PC-3 (cell line): ENCODE data around the gene CSMD2. TPM values are rescaled to one million over a fixed set of nuclear protein-coding genes. Genes with fewer than 3 reads are reported as not detected.

Experiments used
- ATAC-seq: fragments of 200-7000 bp; cut with Tn5 transposase; 2 replicates; pipeline ENCODE4 v1.9.1; 2020; ENCODE audit warnings: mild to moderate bottlenecking, moderate library complexity
- BruUV-seq: library from RNA; stranded (reverse); fragments of 400-500 nt; replicated peaks from 2 replicates; lab custom pipeline; 2021; lab: Mats Ljungman, UMichigan
- CTCF ChIA-PET: fragments of 300-600 bp; sonication (Branson Sonifier 250); formaldehyde crosslinking; loops from one replicate; lab custom pipeline; 2022; ENCODE audit warnings: antibody characterized with exemption; lab: Charles Lee
- POLR2A ChIA-PET: fragments of 300-600 bp; sonication (Branson Sonifier 250); formaldehyde crosslinking; loops from one replicate; lab custom pipeline; 2022; ENCODE audit warnings: antibody characterized with exemption; ENCODE audit not compliant: unreplicated experiment; lab: Charles Lee
- DNase-seq: peaks from one replicate; pipeline ENCODE4 v3.0.0-alpha.2; 2015
- H2AFZ ChIP-seq: fragments of 300-600 bp; sonication (generic); 2 replicates; pipeline ENCODE4 v1.6.0; 2016; ENCODE audit warnings: antibody characterized with exemption, low read length
- H3F3A ChIP-seq: fragments of 300-600 bp; sonication (generic); one replicate; pipeline ENCODE4 v1.6.0; 2017; ENCODE audit warnings: antibody characterized with exemption, low read length, control low read depth, mild to moderate bottlenecking; ENCODE audit not compliant: unreplicated experiment
- H3K27ac ChIP-seq: fragments of 300-600 bp; sonication (generic); 2 replicates; pipeline ENCODE4 v1.5.1; 2016; ENCODE audit warnings: mild to moderate bottlenecking, low read length
- H3K27me3 ChIP-seq: fragments of 300-600 bp; sonication (generic); 2 replicates; pipeline ENCODE4 v1.6.1; 2016; ENCODE audit warnings: low read length, mixed read lengths
- H3K36me3 ChIP-seq: fragments of 300-600 bp; sonication (generic); 2 replicates; pipeline ENCODE4 v1.6.1; 2016; ENCODE audit warnings: low read depth, mixed run types, low read length, mixed read lengths
- H3K4me1 ChIP-seq: fragments of 300-600 bp; sonication (generic); 2 replicates; pipeline ENCODE4 v1.5.1; 2016; ENCODE audit warnings: low read length; ENCODE audit not compliant: insufficient read depth
- H3K4me2 ChIP-seq: fragments of 300-600 bp; sonication (generic); 2 replicates; pipeline ENCODE4 v1.6.0; 2016; ENCODE audit warnings: low read length
- H3K4me3 ChIP-seq: fragments of 300-600 bp; sonication (generic); 2 replicates; pipeline ENCODE4 v1.5.1; 2016; ENCODE audit warnings: mild to moderate bottlenecking, low read length, mixed read lengths
- H3K79me2 ChIP-seq: fragments of 300-600 bp; sonication (generic); 2 replicates; pipeline ENCODE4 v1.6.1; 2017; ENCODE audit warnings: low read length, mixed read lengths
- H3K9ac ChIP-seq: fragments of 300-600 bp; sonication (generic); 2 replicates; pipeline ENCODE4 v1.6.0; 2016; ENCODE audit warnings: mild to moderate bottlenecking, low read length
- H3K9me2 ChIP-seq: fragments of 300-600 bp; sonication (generic); replicated peaks from 2 replicates; pipeline ENCODE4 v1.6.1; 2016; ENCODE audit warnings: mixed run types, low read length, mixed read lengths
- H3K9me3 ChIP-seq: fragments of 300-600 bp; sonication (generic); 2 replicates; pipeline ENCODE4 v1.6.1; 2016; ENCODE audit warnings: low read length, mixed read lengths
- H4K20me1 ChIP-seq: fragments of 300-600 bp; sonication (generic); 2 replicates; pipeline ENCODE4 v1.6.1; 2016; ENCODE audit warnings: low read length, mixed read lengths
- CTCF ChIP-seq: fragments of 300-600 bp; sonication (generic); conservative IDR thresholded peaks from 2 replicates; pipeline ENCODE4 v1.5.1; 2017; ENCODE audit warnings: antibody characterized with exemption, low read depth, mild to moderate bottlenecking, low read length
- EZH2 ChIP-seq: fragments of 300-600 bp; sonication (generic); IDR thresholded peaks from one replicate; pipeline ENCODE4 v1.6.1; 2017; ENCODE audit warnings: antibody characterized with exemption, mild to moderate bottlenecking, low read length; ENCODE audit not compliant: unreplicated experiment
- EZH2phosphoT487 ChIP-seq: fragments of 300-600 bp; sonication (generic); IDR thresholded peaks from 2 replicates; pipeline ENCODE4 v1.6.1; 2018; ENCODE audit warnings: mild to moderate bottlenecking, antibody characterized with exemption, low read length, borderline replicate concordance
- intact Hi-C: fragments of 100-400 bp; cut with micrococcal nuclease; formaldehyde crosslinking; loops from 2 replicates; pipeline ENCODE4 v1.9.0; 2023
- total RNA-seq: library from RNA; depleted of rRNA; stranded (reverse); fragments of >200 nt; gene quantifications from 2 replicates; pipeline ENCODE4 v1.2.3, GENCODE V29; 2014

Gene CSMD2
- total RNA-seq, 1 experiment from 2014 or later = not detected

- H3K27ac ChIP-seq = no peak overlapping the region
- no peaks in the 10 kb centered on the region for H4K20me1 ChIP-seq
- ATAC-seq = no peak
- intact Hi-C loops = loop anchor here (10.0 kb wide), 1 partner anchor 254 kb away; no protein-coding TSS in a partner anchor
- H3K9ac ChIP-seq = no peak overlapping the region
- H3K4me1 ChIP-seq = no peaks in the 10 kb centered on the region
- no peaks in the 10 kb centered on the region for H3K36me3 ChIP-seq
- H3K9me2 ChIP-seq = no peaks in the 10 kb centered on the region
- H3K27me3 ChIP-seq = peaks cover 93% of the 10 kb centered on the region
- ChIA-PET POLR2A (no interaction called here), CTCF (no interaction called here)
- DNase-seq = no peak
- TF ChIP-seq EZH2 (no peak), EZH2phosphoT487 (no peak), CTCF (no peak)
- H2AFZ ChIP-seq = no peak overlapping the region
- H3K79me2 ChIP-seq = no peaks in the 10 kb centered on the region
- H3F3A ChIP-seq = no peaks in the 10 kb centered on the region
- no TSS peak for BruUV-seq
- H3K4me3 ChIP-seq = no peak overlapping the region
- no peak overlapping the region for H3K4me2 ChIP-seq
- H3K9me3 ChIP-seq = no peaks in the 10 kb centered on the region
Observed at GRCh38 chr1:33618636-33619035, 546.4 kb downstream of the CSMD2 start.

GRCh38 chr1:33617451-33617850 lies 547.6 kb downstream of the CSMD2 start:
- no TSS peak for BruUV-seq
- H3K9ac ChIP-seq = no peak overlapping the region
- no peaks in the 10 kb centered on the region for H3K9me2 ChIP-seq
- no peak overlapping the region for H2AFZ ChIP-seq
- no peaks in the 10 kb centered on the region for H3K79me2 ChIP-seq
- no peaks in the 10 kb centered on the region for H3K36me3 ChIP-seq
- no peaks in the 10 kb centered on the region for H3K4me1 ChIP-seq
- no peaks in the 10 kb centered on the region for H3K9me3 ChIP-seq
- H3F3A ChIP-seq = no peaks in the 10 kb centered on the region
- DNase-seq = no peak
- no peak overlapping the region for H3K4me3 ChIP-seq
- CTCF ChIA-PET = no interaction called here
- no peak for ATAC-seq
- no peak overlapping the region for H3K27ac ChIP-seq
- no peaks in the 10 kb centered on the region for H4K20me1 ChIP-seq
- TF ChIP-seq EZH2phosphoT487 = no peak
- no peak for TF ChIP-seq CTCF
- TF ChIP-seq EZH2 = no peak
- intact Hi-C loops = loop anchor here (10.0 kb wide), 1 partner anchor 253 kb away; no protein-coding TSS in a partner anchor
- H3K27me3 ChIP-seq = peaks cover 87% of the 10 kb centered on the region
- POLR2A ChIA-PET = no interaction called here
- H3K4me2 ChIP-seq = no peak overlapping the region

- Histone ChIP-seq H3K4me2 (no peak overlapping the region), H3K36me3 (no peaks in the 10 kb centered on the region), H3K9me2 (no peaks in the 10 kb centered on the region), H3K9ac (no peak overlapping the region), H2AFZ (no peak overlapping the region), H4K20me1 (no peaks in the 10 kb centered on the region), H3K9me3 (no peaks in the 10 kb centered on the region), H3K4me1 (no peaks in the 10 kb centered on the region), H3K4me3 (no peak overlapping the region), H3K79me2 (no peaks in the 10 kb centered on the region), H3F3A (no peaks in the 10 kb centered on the region), H3K27me3 (peaks cover 81% of the 10 kb centered on the region), H3K27ac (no peak overlapping the region)
- BruUV-seq = no TSS peak
- DNase-seq (no peak), ATAC-seq (no peak)
- ChIA-PET POLR2A (no interaction called here), CTCF (no interaction called here)
- TF ChIP-seq EZH2phosphoT487 = no peak
- no peak for TF ChIP-seq EZH2
- TF ChIP-seq CTCF = no peak
- intact Hi-C loops = loop anchor here (10.0 kb wide), 1 partner anchor 252 kb away; no protein-coding TSS in a partner anchor
Observed at GRCh38 chr1:33616780-33617179, 548.2 kb downstream of the CSMD2 start.
